SK-N-MC (cell line): ENCODE data around the gene ZAR1L.

Experiments used
- EZH2 ChIP-seq: fragments of 200-600 bp; sonication (generic); IDR thresholded peaks from one replicate; pipeline ENCODE4 v1.6.1; 2017; ENCODE audit warnings: antibody characterized with exemption
- POLR2AphosphoS5 ChIP-seq: IDR thresholded peaks from 2 replicates; pipeline ENCODE4 v1.6.1; 2012; ENCODE audit warnings: mild to moderate bottlenecking, low read depth, low read length, borderline replicate concordance

GRCh38 chr13:32314271-32315237 is 609 bp downstream of the ZAR1L start:
- TF ChIP-seq POLR2AphosphoS5: no peak
- TF ChIP-seq EZH2: no peak
